ENCODE results near the gene FLRT2.
A peak's percentile ranks its signal among the peaks of the same experiment; 100 is the strongest.

DNA sequence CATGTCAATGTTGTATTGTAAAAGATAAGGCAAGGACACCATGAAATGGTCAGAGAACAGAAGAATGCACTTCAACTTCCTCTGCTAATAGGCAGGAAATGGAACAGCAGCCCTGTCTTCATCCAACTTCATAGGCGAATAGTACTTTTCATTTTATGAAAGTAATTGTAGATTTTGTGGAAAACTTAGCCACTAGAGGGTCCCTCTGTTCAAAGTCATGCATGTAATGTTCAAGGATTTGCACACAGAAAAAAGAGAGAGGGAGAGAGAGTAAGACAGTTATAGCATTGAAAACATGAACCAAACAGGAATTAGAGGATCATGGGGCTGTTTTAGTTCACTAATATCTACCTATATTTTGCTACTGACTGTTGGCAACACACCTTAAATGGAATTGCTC, 172.2 kb downstream of the FLRT2 start:
- TF ChIP-seq, protein P1, sequence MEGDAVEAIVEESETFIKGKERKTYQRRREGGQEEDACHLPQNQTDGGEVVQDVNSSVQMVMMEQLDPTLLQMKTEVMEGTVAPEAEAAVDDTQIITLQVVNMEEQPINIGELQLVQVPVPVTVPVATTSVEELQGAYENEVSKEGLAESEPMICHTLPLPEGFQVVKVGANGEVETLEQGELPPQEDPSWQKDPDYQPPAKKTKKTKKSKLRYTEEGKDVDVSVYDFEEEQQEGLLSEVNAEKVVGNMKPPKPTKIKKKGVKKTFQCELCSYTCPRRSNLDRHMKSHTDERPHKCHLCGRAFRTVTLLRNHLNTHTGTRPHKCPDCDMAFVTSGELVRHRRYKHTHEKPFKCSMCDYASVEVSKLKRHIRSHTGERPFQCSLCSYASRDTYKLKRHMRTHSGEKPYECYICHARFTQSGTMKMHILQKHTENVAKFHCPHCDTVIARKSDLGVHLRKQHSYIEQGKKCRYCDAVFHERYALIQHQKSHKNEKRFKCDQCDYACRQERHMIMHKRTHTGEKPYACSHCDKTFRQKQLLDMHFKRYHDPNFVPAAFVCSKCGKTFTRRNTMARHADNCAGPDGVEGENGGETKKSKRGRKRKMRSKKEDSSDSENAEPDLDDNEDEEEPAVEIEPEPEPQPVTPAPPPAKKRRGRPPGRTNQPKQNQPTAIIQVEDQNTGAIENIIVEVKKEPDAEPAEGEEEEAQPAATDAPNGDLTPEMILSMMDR (conservative IDR thresholded peaks at IDR 0.05): 0 out of 2 replicates have a peak, but pooled peaks have one; percentile 7
- TF ChIP-seq ZFX (IDR thresholded peaks at IDR 0.05): no peak

Measured in C4-2B (cell line).